Neural cell (in vitro differentiated cells): ENCODE measurements around the gene LTBP4. TPM values are rescaled to one million over a fixed set of nuclear protein-coding genes. Genes with fewer than 3 reads are reported as not detected.

Source experiments
- H2AFZ ChIP-seq: fragments of 200-600, 300-800 bp; sonication (generic), shearing (Covaris generic); 2 replicates; pipeline ENCODE4 v1.6.0; 2014; ENCODE audit warnings: low read depth, mild to moderate bottlenecking, antibody characterized with exemption, low read length, moderate library complexity
- H3F3A ChIP-seq: fragments of 200-600 bp; shearing (Covaris generic); 2 replicates; pipeline ENCODE4 v1.6.1; 2016; ENCODE audit warnings: mild to moderate bottlenecking, moderate library complexity, mixed read lengths, antibody characterized with exemption, low read length; ENCODE audit not compliant: insufficient read depth, poor library complexity, severe bottlenecking
- H3K27ac ChIP-seq: fragments of 200-600, 300-800 bp; sonication (generic), shearing (Covaris generic); 2 replicates; pipeline ENCODE4 v1.5.1; 2014; ENCODE audit warnings: mild to moderate bottlenecking, low read length, moderate library complexity
- H3K27me3 ChIP-seq: fragments of 300-800, 200-600 bp; sonication (generic), shearing (Covaris generic); 2 replicates; pipeline ENCODE4 v1.6.0; 2014; ENCODE audit warnings: mild to moderate bottlenecking, low read depth, low read length, moderate library complexity; ENCODE audit not compliant: insufficient read depth
- H3K36me3 ChIP-seq: fragments of 300-800, 200-600 bp; sonication (generic), shearing (Covaris generic); 2 replicates; pipeline ENCODE4 v1.5.1; 2014; ENCODE audit warnings: mild to moderate bottlenecking, antibody characterized with exemption, low read length, moderate library complexity; ENCODE audit not compliant: insufficient read depth
- H3K4me2 ChIP-seq: fragments of 300-800, 200-600 bp; sonication (generic), shearing (Covaris generic); 2 replicates; pipeline ENCODE4 v1.6.0; 2014; ENCODE audit warnings: mild to moderate bottlenecking, low read length
- H3K4me3 ChIP-seq: fragments of 300-800, 200-600 bp; sonication (generic), shearing (Covaris generic); 2 replicates; pipeline ENCODE4 v1.5.1; 2014; ENCODE audit warnings: mild to moderate bottlenecking, low read length, moderate library complexity
- H3K79me2 ChIP-seq: fragments of 200-600 bp; shearing (Covaris generic); replicated peaks from 2 replicates; pipeline ENCODE4 v1.6.0; 2014; ENCODE audit warnings: mild to moderate bottlenecking, low read length, moderate library complexity; ENCODE audit not compliant: insufficient read depth
- H3K9ac ChIP-seq: fragments of 300-800, 200-600 bp; sonication (generic), shearing (Covaris generic); 2 replicates; pipeline ENCODE4 v1.6.1; 2016; ENCODE audit warnings: mild to moderate bottlenecking, low read length, mixed read lengths
- H3K9me2 ChIP-seq: fragments of 200-600 bp; shearing (Covaris generic); 2 replicates; pipeline ENCODE4 v1.6.1; 2016; ENCODE audit warnings: mild to moderate bottlenecking, low read length, mixed read lengths; ENCODE audit not compliant: insufficient read depth
- H3K9me3 ChIP-seq: fragments of 200-600, 300-800 bp; sonication (generic), shearing (Covaris generic); 2 replicates; pipeline ENCODE4 v1.6.1; 2016; ENCODE audit warnings: mild to moderate bottlenecking, mixed run types, low read length, moderate library complexity, mixed read lengths
- H4K20me1 ChIP-seq: fragments of 200-600 bp; shearing (Covaris generic); 2 replicates; pipeline ENCODE4 v1.6.1; 2016; ENCODE audit warnings: mild to moderate bottlenecking, mixed run types; ENCODE audit not compliant: insufficient read depth
- EP300 ChIP-seq: fragments of 450-650 bp; conservative IDR thresholded peaks from 2 replicates; pipeline ENCODE4 v1.6.1; 2014; ENCODE audit warnings: antibody characterized with exemption, mild to moderate bottlenecking, moderate library complexity; ENCODE audit not compliant: poor library complexity, severe bottlenecking
- EZH2 ChIP-seq: fragments of 200-600, 300-800 bp; shearing (Covaris generic), sonication (generic); IDR thresholded peaks from 2 replicates; pipeline ENCODE4 v1.6.1; 2014; ENCODE audit warnings: antibody characterized with exemption, low read length, borderline replicate concordance, mild to moderate bottlenecking; ENCODE audit not compliant: insufficient read depth, poor library complexity, severe bottlenecking
- MXI1 ChIP-seq: fragments of 450-650 bp; conservative IDR thresholded peaks from 2 replicates; pipeline ENCODE4 v1.6.1; 2014; ENCODE audit warnings: antibody characterized with exemption, mild to moderate bottlenecking; ENCODE audit not compliant: poor library complexity, severe bottlenecking
- POLR2AphosphoS5 ChIP-seq: IDR thresholded peaks from 2 replicates; pipeline ENCODE4 v1.6.1; 2012
- RAD21 ChIP-seq: fragments of 450-650 bp; conservative IDR thresholded peaks from 2 replicates; pipeline ENCODE4 v1.6.1; 2014; ENCODE audit warnings: antibody characterized with exemption, mild to moderate bottlenecking, moderate library complexity
- SMC3 ChIP-seq: fragments of 450-650 bp; conservative IDR thresholded peaks from 2 replicates; pipeline ENCODE4 v1.6.1; 2014; ENCODE audit warnings: antibody characterized with exemption, mild to moderate bottlenecking, moderate library complexity; ENCODE audit not compliant: poor library complexity
- TAF1 ChIP-seq: IDR thresholded peaks from 2 replicates; pipeline ENCODE4 v1.6.1; 2012; ENCODE audit warnings: low read depth
- polyA plus RNA-seq: library from polyadenylated mRNA; depleted of rRNA; stranded (reverse); fragments of >200 nt; gene quantifications from 2 replicates; pipeline ENCODE4 v1.2.3, GENCODE V29; 2014
- TF ChIP-seq, protein P1 (sequence below): IDR thresholded peaks from 2 replicates; pipeline ENCODE4 v1.6.1; 2012; ENCODE audit warnings: borderline replicate concordance
- TF ChIP-seq, protein P2 (sequence below): fragments of 450-650 bp; IDR thresholded peaks from 2 replicates; pipeline ENCODE4 v1.5.1; 2014; ENCODE audit warnings: antibody characterized with exemption, mild to moderate bottlenecking, moderate library complexity; ENCODE audit not compliant: poor library complexity, severe bottlenecking

LTBP4 gene
- polyA plus RNA-seq, 1 donor from 2014 or later: 55.6 TPM

DNA sequence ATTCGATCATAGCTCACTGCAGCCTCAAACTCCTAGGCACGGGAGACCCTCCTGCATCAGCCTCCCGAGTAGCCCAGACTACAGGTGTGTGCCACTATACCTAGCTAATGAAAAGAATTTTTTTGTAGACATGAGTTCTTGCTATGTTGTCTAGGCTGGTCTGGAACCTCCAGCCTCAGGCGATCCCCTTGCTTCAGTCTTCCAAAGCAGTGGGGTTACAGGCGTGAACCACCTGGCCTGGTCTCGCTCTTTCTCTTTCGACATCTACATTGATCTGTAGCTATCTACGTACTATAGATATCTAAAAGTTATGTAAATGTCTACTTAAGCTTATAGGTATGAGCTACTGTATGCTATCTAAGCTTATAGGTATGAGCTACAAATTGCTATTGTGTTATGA lies 56.9 kb downstream of the LTBP4 start:
- no peak overlapping the region for H3K4me3 ChIP-seq
- H3K79me2 ChIP-seq: no peaks in the 10 kb centered on the region
- no peak overlapping the region for H3K27ac ChIP-seq
- H3K9ac ChIP-seq: no peak overlapping the region
- no peaks in the 10 kb centered on the region for H3K9me3 ChIP-seq
- H3K27me3 ChIP-seq: no peaks in the 10 kb centered on the region
- no peaks in the 10 kb centered on the region for H3K36me3 ChIP-seq
- H4K20me1 ChIP-seq: no peaks in the 10 kb centered on the region
- no peak overlapping the region for H3K4me2 ChIP-seq
- no peaks in the 10 kb centered on the region for H3F3A ChIP-seq
- no peaks in the 10 kb centered on the region for H3K9me2 ChIP-seq
- TF ChIP-seq EZH2: no peak
- no peak overlapping the region for H2AFZ ChIP-seq

DNA sequence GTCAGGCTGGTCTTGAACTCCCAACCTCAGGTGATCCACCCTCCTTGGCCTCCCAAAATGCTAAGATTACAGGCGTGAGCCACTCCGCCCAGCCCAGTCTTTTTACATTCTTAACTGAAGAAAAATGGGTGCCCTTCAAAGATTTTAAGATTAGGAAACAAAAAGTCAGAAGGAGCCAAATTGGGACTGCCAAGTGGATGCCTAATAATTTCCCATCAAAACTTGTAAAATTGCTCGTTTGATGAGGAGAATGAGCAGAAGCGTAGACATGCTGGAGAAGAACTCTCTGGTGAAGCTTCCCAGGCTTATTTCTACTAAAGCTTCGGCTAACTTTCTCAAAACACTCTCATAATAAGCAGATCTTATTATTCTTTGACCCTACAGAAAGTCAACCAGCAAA lies 57.9 kb downstream of the LTBP4 start:
- Histone ChIP-seq H3K36me3 (no peaks in the 10 kb centered on the region), H3K79me2 (no peaks in the 10 kb centered on the region), H4K20me1 (no peaks in the 10 kb centered on the region), H3K27ac (no peak overlapping the region), H3K9ac (no peak overlapping the region), H3K9me3 (no peaks in the 10 kb centered on the region), H3F3A (no peaks in the 10 kb centered on the region), H3K9me2 (no peaks in the 10 kb centered on the region), H2AFZ (no peak overlapping the region), H3K4me2 (no peak overlapping the region), H3K27me3 (no peaks in the 10 kb centered on the region), H3K4me3 (no peak overlapping the region)
- TF ChIP-seq EZH2: no peak
- TF ChIP-seq, protein P1, sequence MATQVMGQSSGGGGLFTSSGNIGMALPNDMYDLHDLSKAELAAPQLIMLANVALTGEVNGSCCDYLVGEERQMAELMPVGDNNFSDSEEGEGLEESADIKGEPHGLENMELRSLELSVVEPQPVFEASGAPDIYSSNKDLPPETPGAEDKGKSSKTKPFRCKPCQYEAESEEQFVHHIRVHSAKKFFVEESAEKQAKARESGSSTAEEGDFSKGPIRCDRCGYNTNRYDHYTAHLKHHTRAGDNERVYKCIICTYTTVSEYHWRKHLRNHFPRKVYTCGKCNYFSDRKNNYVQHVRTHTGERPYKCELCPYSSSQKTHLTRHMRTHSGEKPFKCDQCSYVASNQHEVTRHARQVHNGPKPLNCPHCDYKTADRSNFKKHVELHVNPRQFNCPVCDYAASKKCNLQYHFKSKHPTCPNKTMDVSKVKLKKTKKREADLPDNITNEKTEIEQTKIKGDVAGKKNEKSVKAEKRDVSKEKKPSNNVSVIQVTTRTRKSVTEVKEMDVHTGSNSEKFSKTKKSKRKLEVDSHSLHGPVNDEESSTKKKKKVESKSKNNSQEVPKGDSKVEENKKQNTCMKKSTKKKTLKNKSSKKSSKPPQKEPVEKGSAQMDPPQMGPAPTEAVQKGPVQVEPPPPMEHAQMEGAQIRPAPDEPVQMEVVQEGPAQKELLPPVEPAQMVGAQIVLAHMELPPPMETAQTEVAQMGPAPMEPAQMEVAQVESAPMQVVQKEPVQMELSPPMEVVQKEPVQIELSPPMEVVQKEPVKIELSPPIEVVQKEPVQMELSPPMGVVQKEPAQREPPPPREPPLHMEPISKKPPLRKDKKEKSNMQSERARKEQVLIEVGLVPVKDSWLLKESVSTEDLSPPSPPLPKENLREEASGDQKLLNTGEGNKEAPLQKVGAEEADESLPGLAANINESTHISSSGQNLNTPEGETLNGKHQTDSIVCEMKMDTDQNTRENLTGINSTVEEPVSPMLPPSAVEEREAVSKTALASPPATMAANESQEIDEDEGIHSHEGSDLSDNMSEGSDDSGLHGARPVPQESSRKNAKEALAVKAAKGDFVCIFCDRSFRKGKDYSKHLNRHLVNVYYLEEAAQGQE: no peak
- TF ChIP-seq SMC3: no peak
- no peak for TF ChIP-seq POLR2AphosphoS5
- no peak for TF ChIP-seq MXI1
- TF ChIP-seq EP300: no peak
- TF ChIP-seq, protein P2, sequence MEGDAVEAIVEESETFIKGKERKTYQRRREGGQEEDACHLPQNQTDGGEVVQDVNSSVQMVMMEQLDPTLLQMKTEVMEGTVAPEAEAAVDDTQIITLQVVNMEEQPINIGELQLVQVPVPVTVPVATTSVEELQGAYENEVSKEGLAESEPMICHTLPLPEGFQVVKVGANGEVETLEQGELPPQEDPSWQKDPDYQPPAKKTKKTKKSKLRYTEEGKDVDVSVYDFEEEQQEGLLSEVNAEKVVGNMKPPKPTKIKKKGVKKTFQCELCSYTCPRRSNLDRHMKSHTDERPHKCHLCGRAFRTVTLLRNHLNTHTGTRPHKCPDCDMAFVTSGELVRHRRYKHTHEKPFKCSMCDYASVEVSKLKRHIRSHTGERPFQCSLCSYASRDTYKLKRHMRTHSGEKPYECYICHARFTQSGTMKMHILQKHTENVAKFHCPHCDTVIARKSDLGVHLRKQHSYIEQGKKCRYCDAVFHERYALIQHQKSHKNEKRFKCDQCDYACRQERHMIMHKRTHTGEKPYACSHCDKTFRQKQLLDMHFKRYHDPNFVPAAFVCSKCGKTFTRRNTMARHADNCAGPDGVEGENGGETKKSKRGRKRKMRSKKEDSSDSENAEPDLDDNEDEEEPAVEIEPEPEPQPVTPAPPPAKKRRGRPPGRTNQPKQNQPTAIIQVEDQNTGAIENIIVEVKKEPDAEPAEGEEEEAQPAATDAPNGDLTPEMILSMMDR: no peak
- TF ChIP-seq TAF1: no peak
- TF ChIP-seq RAD21: no peak

DNA sequence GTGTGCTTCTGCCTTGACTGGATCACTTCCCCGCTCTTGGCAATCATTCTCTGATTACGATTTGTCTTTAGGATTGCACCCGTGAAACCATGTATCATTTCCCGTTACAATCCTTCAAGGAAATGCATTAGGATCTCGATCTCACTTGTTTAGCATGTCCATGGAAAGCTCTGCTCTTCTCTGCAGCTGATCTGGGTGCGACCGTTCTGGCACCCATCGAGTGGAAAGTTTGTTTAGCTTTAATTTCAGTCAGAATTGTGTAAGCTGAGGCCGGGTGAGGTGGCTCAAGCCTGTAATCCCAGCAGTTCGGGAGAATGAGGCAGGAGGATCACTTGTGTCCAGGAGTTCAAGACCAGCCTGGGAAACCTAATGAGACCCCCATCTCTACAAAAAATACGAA lies 58.4 kb downstream of the LTBP4 start:
- Histone ChIP-seq H3K4me2 (no peak overlapping the region), H4K20me1 (no peaks in the 10 kb centered on the region), H3K9me2 (no peaks in the 10 kb centered on the region), H2AFZ (no peak overlapping the region), H3K27ac (no peak overlapping the region), H3K36me3 (no peaks in the 10 kb centered on the region), H3K9ac (no peak overlapping the region), H3K27me3 (no peaks in the 10 kb centered on the region), H3F3A (no peaks in the 10 kb centered on the region), H3K4me3 (no peak overlapping the region), H3K9me3 (no peaks in the 10 kb centered on the region), H3K79me2 (no peaks in the 10 kb centered on the region)
- TF ChIP-seq, protein P1: no peak
- no peak for TF ChIP-seq EZH2
- no peak for TF ChIP-seq EP300
- no peak for TF ChIP-seq MXI1
- no peak for TF ChIP-seq SMC3
- TF ChIP-seq, protein P2: no peak
